Measurements from ENCODE around the gene CLDN2.
"Not testable (repeated sequence)": the region's sequence is repeated elsewhere in the genome, so short reads cannot be mapped to it uniquely, and the experiment has no call there.

The CLDN2 gene

GRCh38 chrX:106919932-106920452 is at the start of gene CLDN2:
TSS of gene CLDN2 (plus strand) at chrX:106920402. CDS start at chrX:106928229, 7,827 bp downstream.
- FAIRE-seq: no peak
- no peak for DNase-seq (ENCODE audit: insufficient read length, low spot score)

GRCh38 chrX:106872796-106873195 is 47.4 kb upstream of the CLDN2 start:
- FAIRE-seq; DNase-seq (ENCODE audit: insufficient read length, low spot score): not testable (repeated sequence)

- DNase-seq (ENCODE audit: insufficient read length, low spot score): no peak
- peak; percentile 40 for FAIRE-seq
Measured at GRCh38 chrX:106874075-106874474, 46.1 kb upstream of the CLDN2 start.

GRCh38 chrX:106875151-106875550 is 45.1 kb upstream of the CLDN2 start:
- no peak for FAIRE-seq

GRCh38 chrX:106889468-106889867 is 30.7 kb upstream of the CLDN2 start:
- FAIRE-seq: no peak

More at GRCh38 chrX:106875151-106875550, 45.1 kb upstream of the CLDN2 start:
- no peak for DNase-seq (ENCODE audit: insufficient read length, low spot score)

GRCh38 chrX:106891762-106892460 is 28.3 kb upstream of the CLDN2 start:
- FAIRE-seq: no peak
- no peak for DNase-seq (ENCODE audit: insufficient read length, low spot score)

More at GRCh38 chrX:106889468-106889867, 30.7 kb upstream of the CLDN2 start:
- no peak for DNase-seq (ENCODE audit: insufficient read length, low spot score)

GRCh38 chrX:106894392-106894909 is 25.8 kb upstream of the CLDN2 start:
- FAIRE-seq (peak; percentile 75), DNase-seq (ENCODE audit: insufficient read length, low spot score) (no peak)

- FAIRE-seq (no peak), DNase-seq (ENCODE audit: insufficient read length, low spot score) (no peak)
Measured at GRCh38 chrX:106894978-106895452, 25.2 kb upstream of the CLDN2 start.

- DNase-seq (ENCODE audit: insufficient read length, low spot score): no peak
- FAIRE-seq: no peak
Measured at GRCh38 chrX:106897259-106897658, 22.9 kb upstream of the CLDN2 start.

GRCh38 chrX:106898462-106898861 is 21.7 kb upstream of the CLDN2 start:
- peak; percentile 92 for FAIRE-seq
- no peak for DNase-seq (ENCODE audit: insufficient read length, low spot score)

- FAIRE-seq (no peak), DNase-seq (ENCODE audit: insufficient read length, low spot score) (no peak)
Measured at GRCh38 chrX:106899276-106899675, 20.9 kb upstream of the CLDN2 start.

- no peak for DNase-seq (ENCODE audit: insufficient read length, low spot score)
- no peak for FAIRE-seq
Measured at GRCh38 chrX:106899841-106900240, 20.4 kb upstream of the CLDN2 start.

- FAIRE-seq (no peak), DNase-seq (ENCODE audit: insufficient read length, low spot score) (no peak)
Measured at GRCh38 chrX:106901341-106901740, 18.9 kb upstream of the CLDN2 start.

- DNase-seq (ENCODE audit: insufficient read length, low spot score): no peak
- FAIRE-seq: no peak
Measured at GRCh38 chrX:106901781-106902219, 18.4 kb upstream of the CLDN2 start.

- no peak for DNase-seq (ENCODE audit: insufficient read length, low spot score)
- no peak for FAIRE-seq
Measured at GRCh38 chrX:106902684-106903083, 17.5 kb upstream of the CLDN2 start.

- no peak for FAIRE-seq
- no peak for DNase-seq (ENCODE audit: insufficient read length, low spot score)
Measured at GRCh38 chrX:106903291-106903824, 16.8 kb upstream of the CLDN2 start, which contains the start of gene RIPPLY1. TSS of gene RIPPLY1 (minus strand) at chrX:106903341. CDS start at chrX:106903287, 54 bp downstream.

GRCh38 chrX:106903856-106904528 is 16.2 kb upstream of the CLDN2 start:
- DNase-seq (ENCODE audit: insufficient read length, low spot score): no peak
- no peak for FAIRE-seq

GRCh38 chrX:106905064-106905708 is 15.0 kb upstream of the CLDN2 start:
- no peak for FAIRE-seq
- no peak for DNase-seq (ENCODE audit: insufficient read length, low spot score)

- DNase-seq (ENCODE audit: insufficient read length, low spot score) (no peak), FAIRE-seq (no peak)
Measured at GRCh38 chrX:106906361-106906760, 13.8 kb upstream of the CLDN2 start.

GRCh38 chrX:106912864-106913263 is 7.3 kb upstream of the CLDN2 start:
- no peak for DNase-seq (ENCODE audit: insufficient read length, low spot score)
- no peak for FAIRE-seq

Data from GM19239 (cell line).